H1 (cell line): ENCODE results near the gene TMCC1. TPM values are rescaled to one million over a fixed set of nuclear protein-coding genes. Genes with fewer than 3 reads are reported as not detected.

ENCODE experiments used
- CTCF ChIA-PET: fragments of 300-600 bp; sonication (Branson Sonifier 250); formaldehyde crosslinking; loops from one replicate; lab custom pipeline; 2021; ENCODE audit not compliant: partially characterized antibody; lab: Charles Lee
- POLR2A ChIA-PET: fragments of 300-600 bp; sonication (Branson Sonifier 250); formaldehyde crosslinking; loops from one replicate; lab custom pipeline; 2021; ENCODE audit warnings: inconsistent platforms; ENCODE audit not compliant: partially characterized antibody; lab: Charles Lee
- DNase-seq, 2 experiments: peaks; one replicate each; pipeline versions ENCODE4 v3.0.0 to v3.0.0-alpha.2; 2010 to 2022; ENCODE audit warnings: low spot score in 2 of 2, low read depth in 1 of 2, mixed read lengths in 1 of 2
- FAIRE-seq: peaks from 2 replicates; lab custom pipeline; 2011; peaks lifted over from hg19 to GRCh38; lab: Jason Lieb, UNC
- H2AFZ ChIP-seq: 2 replicates; pipeline ENCODE4 v1.8.1; 2012; ENCODE audit warnings: low read length, inconsistent platforms
- H2AK5ac ChIP-seq: 2 replicates; pipeline ENCODE4 v1.6.1; 2013; ENCODE audit warnings: low read depth, low read length
- H2BK120ac ChIP-seq: replicated peaks from 2 replicates; pipeline ENCODE3; 2013; ENCODE audit warnings: low read depth, low read length, inconsistent platforms
- H2BK12ac ChIP-seq: 2 replicates; pipeline ENCODE4 v1.6.1; 2013; ENCODE audit warnings: low read depth, low read length
- H2BK15ac ChIP-seq: 2 replicates; pipeline ENCODE4 v1.6.1; 2013; ENCODE audit warnings: low read length
- H2BK20ac ChIP-seq: 2 replicates; pipeline ENCODE4 v1.6.1; 2013; ENCODE audit warnings: low read length
- H2BK5ac ChIP-seq: 2 replicates; pipeline ENCODE4 v1.6.1; 2013; ENCODE audit warnings: low read depth, low read length
- H3K14ac ChIP-seq: 2 replicates; pipeline ENCODE4 v1.6.1; 2013; ENCODE audit warnings: inconsistent platforms; ENCODE audit not compliant: insufficient read length
- H3K18ac ChIP-seq: 2 replicates; pipeline ENCODE4 v1.6.1; 2013; ENCODE audit warnings: low read length; ENCODE audit errors: extremely low read depth
- H3K23ac ChIP-seq: 2 replicates; pipeline ENCODE4 v1.6.1; 2013; ENCODE audit warnings: inconsistent platforms; ENCODE audit not compliant: insufficient read length
- H3K23me2 ChIP-seq: 2 replicates; pipeline ENCODE4 v1.6.1; 2013; ENCODE audit warnings: low read depth, low read length
- H3K27ac ChIP-seq: 2 replicates; pipeline ENCODE4 v1.6.1; 2011; ENCODE audit warnings: low read depth, low read length, inconsistent platforms
- H3K27me3 ChIP-seq, 4 experiments: replicated peaks in 1 of 4; 1 replicate in 1 of 4; 2 replicates in 3 of 4; pipeline versions ENCODE4 v1.6.1 to v1.8.1; 2011 to 2013; ENCODE audit warnings: low read length in 3 of 4, mild to moderate bottlenecking in 3 of 4, inconsistent platforms in 2 of 4, mixed read lengths in 2 of 4, moderate library complexity in 1 of 4; ENCODE audit not compliant: control insufficient read depth in 3 of 4, insufficient read depth in 3 of 4; ENCODE audit errors: extremely low read depth in 1 of 4
- H3K36me3 ChIP-seq, 4 experiments: 2 replicates each; pipeline versions ENCODE4 v1.6.1 to v1.8.1; 2011 to 2013; ENCODE audit warnings: mild to moderate bottlenecking in 4 of 4, low read length in 3 of 4, moderate library complexity in 2 of 4, control low read depth in 1 of 4, inconsistent platforms in 1 of 4; ENCODE audit not compliant: insufficient read depth in 4 of 4, control insufficient read depth in 2 of 4
- H3K4ac ChIP-seq: replicated peaks from 2 replicates; pipeline ENCODE3; 2013; ENCODE audit warnings: low read length, low read depth, mixed read lengths, inconsistent platforms; ENCODE audit not compliant: insufficient read length
- H3K4me1 ChIP-seq, 4 experiments: replicated peaks in 1 of 4; 1 replicate in 1 of 4; 2 replicates in 3 of 4; pipeline versions ENCODE4 v1.6.1 to v1.8.1; 2011 to 2013; ENCODE audit warnings: low read length in 3 of 4, inconsistent platforms in 2 of 4, mixed read lengths in 1 of 4; ENCODE audit not compliant: insufficient read depth in 4 of 4, control insufficient read depth in 3 of 4
- H3K4me2 ChIP-seq, 2 experiments: 2 replicates each; pipeline versions ENCODE4 v1.6.1 to v1.8.1; 2011 to 2013; ENCODE audit warnings: low read depth in 2 of 2, low read length in 2 of 2, control low read depth in 1 of 2, inconsistent platforms in 1 of 2, mild to moderate bottlenecking in 1 of 2; ENCODE audit not compliant: insufficient read depth in 1 of 2
- H3K4me3 ChIP-seq, 4 experiments: fragments of 200-600, 300-600 bp in 1 of 4; sonication (generic), shearing (Covaris generic), sonication (Bioruptor Twin) in 1 of 4; 2 replicates each; pipeline versions ENCODE4 v1.5.1 to v1.8.1; 2011 to 2016; ENCODE audit warnings: low read length in 4 of 4, low read depth in 3 of 4, control low read depth in 2 of 4, inconsistent platforms in 2 of 4, mild to moderate bottlenecking in 2 of 4, mixed read lengths in 1 of 4, moderate library complexity in 1 of 4; ENCODE audit not compliant: insufficient read depth in 2 of 4; ENCODE audit errors: extremely low read depth in 1 of 4
- H3K56ac ChIP-seq: replicated peaks from 2 replicates; pipeline ENCODE3; 2013; ENCODE audit warnings: low read depth, mild to moderate bottlenecking, mixed read lengths, low read length, inconsistent platforms; ENCODE audit not compliant: insufficient read length
- H3K79me1 ChIP-seq: 2 replicates; pipeline ENCODE4 v1.6.1; 2013; ENCODE audit warnings: low read depth, low read length, control low read depth
- H3K79me2 ChIP-seq, 2 experiments: 2 replicates each; pipeline versions ENCODE4 v1.6.1 to v1.8.1; 2012 to 2013; ENCODE audit warnings: low read length in 2 of 2, mild to moderate bottlenecking in 2 of 2, inconsistent platforms in 1 of 2; ENCODE audit not compliant: insufficient read depth in 2 of 2, control insufficient read depth in 1 of 2
- H3K9ac ChIP-seq, 4 experiments: replicated peaks in 1 of 4; 1 replicate in 1 of 4; 2 replicates in 3 of 4; pipeline versions ENCODE4 v1.6.1 to v1.8.1; 2011 to 2013; ENCODE audit warnings: low read depth in 3 of 4, low read length in 3 of 4, control low read depth in 2 of 4, mild to moderate bottlenecking in 2 of 4, moderate library complexity in 2 of 4, inconsistent platforms in 1 of 4; ENCODE audit errors: extremely low read depth in 1 of 4
- H3K9me3 ChIP-seq, 2 experiments: 2 replicates each; pipeline versions ENCODE4 v1.6.1 to v1.8.1; 2012 to 2013; ENCODE audit warnings: mild to moderate bottlenecking in 2 of 2, moderate library complexity in 2 of 2, control low read depth in 1 of 2, inconsistent platforms in 1 of 2, low read depth in 1 of 2, low read length in 1 of 2, mixed read lengths in 1 of 2; ENCODE audit not compliant: insufficient read depth in 2 of 2
- H4K20me1 ChIP-seq, 2 experiments: replicated peaks in 1 of 2; 2 replicates each; pipeline versions ENCODE3 to v1.8.1; 2011 to 2013; ENCODE audit warnings: inconsistent platforms in 2 of 2, low read length in 2 of 2, mild to moderate bottlenecking in 1 of 2; ENCODE audit not compliant: insufficient read depth in 2 of 2, control insufficient read depth in 1 of 2
- H4K5ac ChIP-seq: 2 replicates; pipeline ENCODE4 v1.6.1; 2013; ENCODE audit warnings: low read length, low read depth, mixed read lengths, inconsistent platforms; ENCODE audit not compliant: insufficient read length
- H4K8ac ChIP-seq: 2 replicates; pipeline ENCODE4 v1.8.0; 2013; ENCODE audit warnings: mild to moderate bottlenecking, moderate library complexity, low read length, inconsistent platforms; ENCODE audit not compliant: insufficient read depth; ENCODE audit errors: extremely low read depth
- H4K91ac ChIP-seq: replicated peaks from 2 replicates; pipeline ENCODE3; 2013; ENCODE audit warnings: low read length, mixed read lengths, inconsistent platforms; ENCODE audit not compliant: insufficient read length
- BRCA1 ChIP-seq: IDR thresholded peaks from 2 replicates; pipeline ENCODE4 v1.6.1; 2012; ENCODE audit warnings: low read depth, low read length, improper control_type of control experiment
- CBX5 ChIP-seq: fragments of 300-800, 300-1000 bp; sonication (generic); IDR thresholded peaks from 2 replicates; pipeline ENCODE4 v1.7.1; 2016; ENCODE audit warnings: antibody characterized with exemption, low read length, low read depth
- CEBPB ChIP-seq: IDR thresholded peaks from 2 replicates; pipeline ENCODE4 v1.6.1; 2012; ENCODE audit warnings: low read depth, low read length
- CHD2 ChIP-seq: IDR thresholded peaks from 2 replicates; pipeline ENCODE4 v1.6.1; 2012; ENCODE audit warnings: low read length, improper control_type of control experiment
- KDM1A ChIP-seq: fragments of 200-600, 300-600 bp; sonication (generic); IDR thresholded peaks from 2 replicates; pipeline ENCODE4 v1.7.1; 2016; ENCODE audit warnings: mild to moderate bottlenecking, low read length, borderline replicate concordance
- SIN3A ChIP-seq, 2 experiments: IDR thresholded peaks in 1 of 2; conservative IDR thresholded peaks in 1 of 2; 2 replicates each; pipeline ENCODE4 v1.6.1; 2011 to 2012; ENCODE audit warnings: low read length in 2 of 2, improper control_type of control experiment in 1 of 2, low read depth in 1 of 2, mild to moderate bottlenecking in 1 of 2
- SP2 ChIP-seq: IDR thresholded peaks from 2 replicates; pipeline ENCODE4 v1.6.1; 2012; ENCODE audit warnings: mild to moderate bottlenecking, low read length, inconsistent platforms
- WGBS, 2 experiments: shearing (Covaris generic) in 1 of 2; methylation state at CpG; one replicate each; pipeline versions ENCODE4 v1.1.6 to v1.1.7; 2013 to 2015; ENCODE audit warnings: low lambda C conversion rate in 2 of 2, mixed read lengths in 2 of 2, inconsistent platforms in 1 of 2, low coverage in 1 of 2, missing lambda C conversion rate in 1 of 2; ENCODE audit not compliant: insufficient replicate concordance in 2 of 2, insufficient coverage in 1 of 2, insufficient read length in 1 of 2; ENCODE audit errors: extremely low coverage in 1 of 2, missing lambda C conversion rate in 1 of 2; 5-methylcytosine and 5-hydroxymethylcytosine counted together
- polyA plus RNA-seq, 7 experiments: library from polyadenylated mRNA; depleted of rRNA in 3 of 7; stranded (reverse) in 5 of 7; unstranded in 2 of 7; fragments of >200 nt in 5 of 7; fragments of 200-250 nt in 2 of 7; gene quantifications; 1 replicate in 5 of 7; 2 replicates in 1 of 7; 4 replicates in 1 of 7; pipeline versions ENCODE4 v1.2.1 to v1.2.3, GENCODE V29; 2011 to 2013; ENCODE audit warnings: missing spikeins in 2 of 7, mixed read lengths in 2 of 7
- total RNA-seq: library from RNA; stranded (reverse); fragmentation: NEBNext Ultra II Directional; extraction: Animal tissue kit (Norgen Biotek cat#: 25700); gene quantifications from 2 replicates; pipeline ENCODE4 v1.2.1, GENCODE V29; 2021
- TF ChIP-seq, protein P1 (sequence below): IDR thresholded peaks from 2 replicates; pipeline ENCODE4 v1.6.1; 2012; ENCODE audit warnings: low read length, inconsistent platforms

The TMCC1 gene
- total and polyA plus RNA-seq, 2 of the 8 experiments (the other 6 are each of a cell fraction or from before 2014, with no cell fraction given) = 10.4 to 27.1 TPM

DNA sequence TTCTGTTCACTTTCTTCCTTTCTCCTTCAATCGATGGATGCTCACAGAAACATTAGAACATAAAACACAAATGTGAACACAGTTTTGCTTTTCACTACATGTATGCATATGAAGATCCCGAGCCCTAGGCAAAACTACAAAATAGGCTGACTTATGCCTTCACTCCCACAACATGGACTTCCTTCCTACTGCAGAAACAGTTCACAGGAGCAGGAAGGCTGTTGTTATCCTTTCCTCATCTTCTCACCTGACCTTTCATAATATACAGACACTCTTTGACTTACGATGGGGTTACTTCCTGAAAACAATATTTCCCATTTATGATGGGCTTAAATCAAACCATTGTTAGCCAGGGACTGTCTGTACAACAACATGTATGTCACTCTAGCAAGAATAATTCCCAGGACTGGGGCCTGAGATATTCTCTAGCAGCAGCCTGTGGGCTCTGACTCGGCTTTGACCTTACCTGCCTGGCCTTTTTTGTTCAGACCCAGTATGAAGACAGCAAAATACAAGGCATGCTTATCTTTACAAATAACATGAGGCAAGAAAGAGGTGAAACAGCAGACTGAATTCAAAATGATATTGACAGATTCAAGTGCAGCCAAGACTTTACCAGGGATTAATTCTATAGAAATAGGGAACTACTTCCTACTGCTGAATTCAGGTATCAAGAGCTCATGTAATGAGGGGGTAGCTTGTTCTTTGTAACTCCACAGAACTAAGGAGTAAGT, 235.2 kb downstream of the TMCC1 start:
- Histone ChIP-seq H2BK15ac (no peak overlapping the region), H4K5ac (no peak overlapping the region), H3K4ac (no peak overlapping the region), H2BK20ac (no peak overlapping the region), H2AFZ (no peak overlapping the region), H2BK120ac (no peak overlapping the region), H2BK5ac (no peak overlapping the region), H3K9ac (peak overlapping the region in 1 of 4 experiments; percentile 34; a peak in 1 of 7 replicates), H2BK12ac (no peak overlapping the region), H3K9me3 (no peaks in the 10 kb centered on the region), H3K56ac (no peak overlapping the region), H4K20me1 (no peaks in the 10 kb centered on the region), H3K27me3 (no peaks in the 10 kb centered on the region), H3K14ac (no peak overlapping the region), H3K79me2 (0 out of 4 replicates have a peak, but pooled peaks cover 0 to 2% of the 10 kb centered on the region in 2 experiments), H3K23me2 (no peaks in the 10 kb centered on the region), H3K4me1 (peaks cover 0 to 8% (median 2%) of the 10 kb centered on the region in 4 experiments; a peak in 3 of 7 replicates), H3K23ac (no peak overlapping the region), H3K18ac (no peak overlapping the region), H4K8ac (no peak overlapping the region), H4K91ac (no peak overlapping the region), H3K4me3 (no peak overlapping the region), H2AK5ac (no peak overlapping the region), H3K36me3 (peaks cover 0 to 7% (median 2%) of the 10 kb centered on the region in 4 experiments; a peak in 2 of 8 replicates), H3K4me2 (no peak overlapping the region), H3K27ac (no peak overlapping the region), H3K79me1 (no peaks in the 10 kb centered on the region; the same call in 1 of the 2 replicates)
- POLR2A ChIA-PET = no interaction called here
- CTCF ChIA-PET = interaction anchor here (0.6 to 2.0 kb wide), 4 partner anchors 18 to 170 kb away, joined by 3 to 5 read pairs (median 3); no protein-coding TSS in a partner anchor
- no peak for FAIRE-seq
- no peak for DNase-seq
- whole genome bisulfite sequencing, 2 experiments = 91% methylated on average over 4 of the region's 4 CpGs; no CpG with 5 or more reads in 1 of the 2 experiments
- TF ChIP-seq, protein P1, sequence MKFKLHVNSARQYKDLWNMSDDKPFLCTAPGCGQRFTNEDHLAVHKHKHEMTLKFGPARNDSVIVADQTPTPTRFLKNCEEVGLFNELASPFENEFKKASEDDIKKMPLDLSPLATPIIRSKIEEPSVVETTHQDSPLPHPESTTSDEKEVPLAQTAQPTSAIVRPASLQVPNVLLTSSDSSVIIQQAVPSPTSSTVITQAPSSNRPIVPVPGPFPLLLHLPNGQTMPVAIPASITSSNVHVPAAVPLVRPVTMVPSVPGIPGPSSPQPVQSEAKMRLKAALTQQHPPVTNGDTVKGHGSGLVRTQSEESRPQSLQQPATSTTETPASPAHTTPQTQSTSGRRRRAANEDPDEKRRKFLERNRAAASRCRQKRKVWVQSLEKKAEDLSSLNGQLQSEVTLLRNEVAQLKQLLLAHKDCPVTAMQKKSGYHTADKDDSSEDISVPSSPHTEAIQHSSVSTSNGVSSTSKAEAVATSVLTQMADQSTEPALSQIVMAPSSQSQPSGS = no peak
- TF ChIP-seq CEBPB (no peak), KDM1A (no peak), CBX5 (no peak), CHD2 (no peak), BRCA1 (no peak), SIN3A (conservative IDR thresholded peaks at IDR 0.05 in 1 of 2, IDR thresholded peaks at IDR 0.05 in 1 of 2; ENCODE audit: low read depth in 1 of 2, low read length in 2 of 2) (no peak), SP2 (no peak)
